ENCODE data around the gene MFAP3.

- TF ChIP-seq ZNF362 (CRISPR knock-in tag; IDR thresholded peaks at IDR 0.05; ENCODE audit: borderline replicate concordance), result no peak
- no peak for TF ChIP-seq MIER3 (CRISPR knock-in tag; IDR thresholded peaks at IDR 0.05; ENCODE audit: borderline replicate concordance)
- TF ChIP-seq CREM (IDR thresholded peaks at IDR 0.05), result no peak
- TF ChIP-seq CREM (CRISPR knock-in tag; IDR thresholded peaks at IDR 0.05), result no peak
- no peak for TF ChIP-seq CTCF (CRISPR knock-in tag; IDR thresholded peaks at IDR 0.05)
- no peak for TF ChIP-seq NFE2L2 (IDR thresholded peaks at IDR 0.05; ENCODE audit: low read length)
- no peak for TF ChIP-seq RAD51 (IDR thresholded peaks at IDR 0.05; ENCODE audit: borderline replicate concordance)
These were observed 36.7 kb upstream of the MFAP3 start for GRCh38 chr5:154002093-154002492.
